Activated CD8-positive, alpha-beta memory T cell treated with anti-CD3 and anti-CD28 coated beads for 1 hour (primary cell): ENCODE results near the gene JUN.

Experiments
- DNase-seq, 2 donors: peaks; one replicate each; pipeline ENCODE4 v3.0.0-alpha.2; 2020; ENCODE audit warnings: low read depth in 1 of 2; ENCODE audit errors: extremely low read depth in 1 of 2

Gene JUN

DNA sequence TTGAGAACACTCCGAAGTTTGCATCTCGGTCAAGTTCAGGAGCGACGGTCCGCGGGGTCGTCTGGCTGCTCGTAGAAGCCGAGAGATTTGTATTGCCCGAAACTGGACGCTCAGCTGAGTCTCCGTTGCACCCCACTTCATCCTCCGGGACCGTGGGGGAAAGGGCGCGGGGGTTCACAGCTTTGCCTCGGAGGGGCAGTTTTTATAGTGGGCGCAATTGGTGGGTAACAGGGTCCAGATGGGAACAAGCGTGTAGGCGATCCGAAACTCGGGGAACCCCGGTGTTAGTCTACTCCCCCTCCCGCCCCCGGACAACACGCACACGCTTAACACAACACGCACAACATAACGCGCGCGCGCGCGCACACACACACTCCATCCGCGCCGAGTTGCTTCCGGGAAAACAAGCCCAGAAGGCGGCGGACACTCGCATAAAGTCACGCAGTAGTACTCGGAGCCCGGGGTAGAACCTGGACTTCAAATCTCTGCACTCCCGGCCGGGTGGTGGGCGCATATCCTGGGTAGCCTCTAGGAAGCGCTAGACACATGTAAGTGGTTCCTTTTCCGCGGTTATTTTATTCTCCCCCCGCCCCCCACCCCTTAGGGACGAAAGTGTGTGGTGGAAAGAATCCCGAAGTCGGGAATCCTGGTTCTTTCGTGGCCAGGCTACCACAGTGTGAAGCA lies 1.1 kb upstream of the JUN start:
- DNase-seq = peak; percentile 53 to 75

DNA sequence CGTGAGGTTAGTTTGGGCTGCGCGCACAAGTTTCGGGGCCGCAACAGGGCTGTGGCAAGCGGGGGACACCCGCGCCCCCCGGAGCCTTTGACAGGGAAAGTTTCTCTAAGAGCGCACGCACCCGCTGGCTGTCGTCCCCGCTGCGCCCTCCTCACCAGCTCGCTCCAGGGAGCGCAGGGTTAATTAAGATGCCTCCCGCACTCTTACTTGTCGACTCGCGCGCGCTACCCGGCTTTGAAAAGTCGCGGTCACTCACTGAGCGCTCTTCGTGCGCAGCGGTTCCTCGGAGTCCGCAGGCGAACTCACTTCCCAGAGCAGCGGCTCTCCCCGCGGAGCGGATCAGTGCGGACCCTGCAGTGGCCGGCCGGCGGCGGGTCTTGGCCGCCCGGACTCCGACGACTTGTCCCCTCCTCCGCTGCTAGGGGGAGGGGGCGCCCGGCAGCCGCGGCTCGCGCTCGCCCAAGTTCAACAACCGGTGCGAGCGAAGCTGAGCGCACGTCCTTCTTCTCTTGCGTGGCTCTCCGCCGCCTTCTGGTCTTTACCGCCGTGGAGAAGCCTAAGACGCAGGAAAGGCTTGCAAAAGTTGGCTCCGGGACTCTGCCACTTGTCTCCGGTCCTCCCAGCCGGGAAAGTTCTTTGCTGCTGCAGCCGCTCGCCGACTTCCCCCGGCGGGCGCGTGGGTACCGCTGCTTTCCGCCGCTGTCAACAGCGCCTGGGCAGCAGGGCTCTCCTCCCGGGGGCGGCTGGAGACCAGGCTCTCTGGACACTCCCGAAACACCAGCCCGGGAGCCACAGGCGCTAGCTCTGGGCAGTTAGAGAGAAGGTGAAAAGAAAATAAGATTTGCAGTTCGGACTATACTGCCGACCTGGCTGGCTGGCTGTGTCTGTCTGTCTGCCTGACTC lies 506 bp downstream of the JUN start:
- peak in 1 of 2 donors; percentile 25 for DNase-seq

DNA sequence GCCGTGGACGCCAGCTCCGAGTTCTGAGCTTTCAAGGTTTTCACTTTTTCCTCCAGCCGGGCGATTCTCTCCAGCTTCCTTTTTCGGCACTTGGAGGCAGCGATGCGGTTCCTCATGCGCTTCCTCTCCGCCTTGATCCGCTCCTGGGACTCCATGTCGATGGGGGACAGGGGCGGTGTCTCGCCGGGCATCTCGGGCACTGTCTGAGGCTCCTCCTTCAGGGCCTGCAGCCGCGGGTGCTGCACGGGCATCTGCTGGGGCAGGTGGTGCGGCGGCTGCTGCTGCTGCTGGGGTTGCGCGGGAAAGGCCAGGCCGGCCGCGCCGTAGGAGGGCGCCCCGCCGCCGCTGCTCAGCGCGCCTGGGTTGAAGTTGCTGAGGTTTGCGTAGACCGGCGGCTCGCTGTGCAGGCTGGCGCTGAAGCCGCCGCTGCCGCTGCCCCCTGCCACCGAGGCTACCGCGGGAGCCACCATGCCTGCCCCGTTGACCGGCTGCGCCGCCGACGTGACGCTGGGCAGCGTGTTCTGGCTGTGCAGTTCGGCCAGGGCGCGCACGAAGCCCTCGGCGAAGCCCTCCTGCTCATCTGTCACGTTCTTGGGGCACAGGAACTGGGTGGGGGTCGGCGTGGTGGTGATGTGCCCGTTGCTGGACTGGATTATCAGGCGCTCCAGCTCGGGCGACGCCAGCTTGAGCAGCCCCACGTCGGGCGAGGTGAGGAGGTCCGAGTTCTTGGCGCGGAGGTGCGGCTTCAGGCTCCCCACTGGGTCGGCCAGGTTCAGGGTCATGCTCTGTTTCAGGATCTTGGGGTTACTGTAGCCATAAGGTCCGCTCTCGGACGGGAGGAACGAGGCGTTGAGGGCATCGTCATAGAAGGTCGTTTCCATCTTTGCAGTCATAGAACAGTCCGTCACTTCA lies 1.4 kb downstream of the JUN start:
- DNase-seq = peak in 1 of 2 donors; percentile 32

DNA sequence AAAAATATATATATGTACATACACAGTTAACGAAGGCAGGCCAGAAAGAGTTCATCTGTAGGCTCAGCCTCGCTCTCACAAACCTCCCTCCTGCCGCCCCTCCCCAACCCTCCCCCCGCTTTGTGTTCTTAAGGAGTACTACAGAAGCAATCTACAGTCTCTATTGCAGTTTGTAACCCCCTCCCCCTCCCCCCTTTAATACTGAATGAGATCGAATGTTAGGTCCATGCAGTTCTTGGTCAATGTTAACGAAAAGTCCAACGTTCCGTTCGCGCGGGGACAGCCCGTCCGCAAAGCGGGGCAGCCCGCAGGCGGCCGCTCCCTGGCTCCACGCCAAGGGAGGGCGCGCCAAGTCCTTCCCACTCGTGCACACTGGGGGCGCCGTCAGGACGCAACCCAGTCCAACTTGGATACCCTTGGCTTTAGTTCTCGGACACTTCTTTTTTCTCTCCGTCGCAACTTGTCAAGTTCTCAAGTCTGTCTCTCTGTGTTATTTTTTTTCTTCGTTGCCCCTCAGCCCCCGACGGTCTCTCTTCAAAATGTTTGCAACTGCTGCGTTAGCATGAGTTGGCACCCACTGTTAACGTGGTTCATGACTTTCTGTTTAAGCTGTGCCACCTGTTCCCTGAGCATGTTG lies 2.2 kb downstream of the JUN start:
- peak in 1 of 2 donors; percentile 19 for DNase-seq

DNA sequence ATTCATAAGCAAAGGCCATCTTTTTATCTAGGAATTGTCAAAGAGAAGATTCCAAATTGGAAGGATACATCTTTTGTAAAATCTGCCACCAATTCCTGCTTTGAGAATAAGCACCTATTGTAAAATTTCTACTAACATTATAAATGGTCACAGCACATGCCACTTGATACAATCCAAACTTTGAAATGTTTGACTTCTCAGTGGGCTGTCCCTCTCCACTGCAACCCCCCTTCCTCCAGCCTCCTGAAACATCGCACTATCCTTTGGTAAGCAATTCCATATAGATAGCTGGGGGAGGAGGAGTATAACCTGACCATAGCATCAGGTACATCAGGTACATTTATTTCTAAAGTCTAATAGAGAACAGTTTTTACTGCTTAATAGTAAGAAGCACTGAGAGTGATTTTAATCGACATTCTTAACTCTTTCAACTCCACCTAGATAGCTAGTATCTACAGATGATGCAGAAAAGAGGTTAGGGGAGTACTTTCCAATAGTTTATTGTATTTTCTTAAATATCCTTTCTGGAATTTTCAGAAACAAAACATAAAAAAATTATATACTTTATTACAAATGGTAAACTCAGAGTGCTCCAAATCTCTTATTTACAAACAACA lies 2.9 kb downstream of the JUN start:
- no peak for DNase-seq

GRCh38 chr1:58780411-58780810 lies 3.4 kb downstream of the JUN start:
- DNase-seq = no peak

GRCh38 chr1:58779801-58780382 lies 4.0 kb downstream of the JUN start:
- no peak for DNase-seq

GRCh38 chr1:58779059-58779754 lies 4.6 kb downstream of the JUN start:
- DNase-seq = no peak

GRCh38 chr1:58778385-58779000 lies 5.4 kb downstream of the JUN start:
- no peak for DNase-seq

DNA sequence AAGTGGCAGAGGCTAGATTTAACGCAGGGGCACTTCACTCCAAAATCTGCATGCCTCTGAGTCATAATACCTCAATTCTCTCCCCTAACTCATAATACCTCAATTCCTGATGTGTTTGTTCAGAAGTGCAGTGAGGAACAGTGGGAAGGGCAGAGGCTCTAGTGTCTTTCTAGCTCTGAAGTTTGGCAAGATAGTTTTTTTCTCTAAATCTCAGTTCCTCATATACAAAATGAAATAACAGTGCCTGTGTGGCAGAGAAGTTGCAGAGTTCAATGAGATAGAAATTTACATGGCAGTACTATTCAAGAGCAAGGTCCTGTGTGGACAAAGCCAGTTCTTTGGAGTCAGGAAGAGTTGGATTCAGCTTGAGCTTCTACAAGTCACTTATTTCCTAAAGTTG lies 9.8 kb downstream of the JUN start:
- no peak for DNase-seq

- DNase-seq = no peak
Measured at GRCh38 chr1:58773406-58773840, 10.4 kb downstream of the JUN start.

GRCh38 chr1:58769809-58770320 lies 14.0 kb downstream of the JUN start:
- DNase-seq = no peak

DNA sequence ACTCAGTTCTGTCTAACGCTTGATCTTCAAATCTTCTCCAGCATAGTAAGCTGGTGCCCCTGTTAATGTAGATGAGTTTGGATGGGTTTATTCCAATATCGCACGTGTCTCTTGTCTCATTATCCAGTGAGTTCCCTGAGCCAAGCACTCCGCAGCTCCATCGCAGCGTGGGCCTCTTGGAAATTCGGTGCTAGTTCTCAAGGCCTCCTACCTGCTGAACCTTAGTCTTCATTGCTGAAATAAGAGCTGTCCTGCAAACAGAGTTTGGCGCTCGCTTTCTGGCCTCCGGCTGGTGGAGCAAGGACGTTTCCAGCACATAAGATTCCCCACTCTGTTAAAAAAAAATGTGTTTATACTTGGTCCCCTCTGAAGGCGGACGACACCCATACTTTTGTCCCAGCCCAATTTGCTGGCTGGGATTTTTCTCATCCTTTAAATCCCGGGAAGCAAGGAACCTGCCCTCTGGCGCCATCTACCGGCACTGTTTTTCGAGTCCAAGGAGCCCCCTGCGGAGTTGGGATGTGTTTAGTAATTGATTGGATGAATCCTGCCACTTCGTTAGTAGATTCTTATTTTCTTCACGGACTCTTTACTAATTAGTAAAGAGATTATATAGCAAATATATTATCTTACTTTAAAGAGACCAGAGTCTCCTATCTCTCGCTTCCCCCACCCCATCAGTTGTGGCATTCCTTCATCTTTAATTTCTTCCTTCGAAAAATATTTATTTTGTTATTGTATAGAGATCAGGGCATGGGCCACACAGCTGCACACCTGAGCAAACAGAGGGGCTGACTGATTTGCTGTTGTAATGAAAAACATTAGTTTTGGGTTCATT lies 14.7 kb downstream of the JUN start:
- DNase-seq = peak in 1 of 2 donors; percentile 23

GRCh38 chr1:58768191-58768731 lies 15.6 kb downstream of the JUN start:
- DNase-seq = no peak

- no peak for DNase-seq
Measured at GRCh38 chr1:58767143-58767542, 16.7 kb downstream of the JUN start.

DNA sequence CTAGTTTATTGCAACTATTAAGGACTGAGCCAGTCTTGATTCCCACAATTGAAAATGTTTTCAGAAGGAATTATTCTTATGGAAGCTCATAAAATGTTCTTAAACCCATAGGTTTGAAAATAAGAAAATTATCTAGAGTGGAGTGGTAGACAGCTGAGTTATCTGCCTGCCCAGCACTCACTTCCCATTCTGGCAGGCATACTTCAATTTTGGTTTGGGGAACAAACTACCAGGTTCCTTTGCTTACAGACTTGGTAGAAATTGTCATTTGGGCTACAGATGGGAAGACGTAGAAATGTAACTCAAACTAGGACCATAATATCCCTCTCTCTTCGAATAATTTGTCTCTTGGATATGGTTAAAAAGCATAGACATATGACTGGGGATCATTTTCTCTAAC lies 18.4 kb downstream of the JUN start:
- no peak for DNase-seq

- DNase-seq = no peak
Measured at GRCh38 chr1:58765006-58765405, 18.8 kb downstream of the JUN start.
